GM23338 (cell line): ENCODE measurements around the gene ARL10. TPM values are rescaled to one million over a fixed set of nuclear protein-coding genes. Genes with fewer than 3 reads are reported as not detected.

Source experiments
- ATAC-seq: fragments of 200-7000 bp; cut with Tn5 transposase; 3 replicates; pipeline ENCODE4 v1.9.1; 2020
- DNase-seq: peaks from one replicate; pipeline ENCODE4 v3.0.0-alpha.2; 2015; ENCODE audit warnings: low spot score
- H2AFZ ChIP-seq: fragments of 200-600 bp; sonication (generic); 2 replicates; pipeline ENCODE4 v1.8.0; 2016; ENCODE audit warnings: antibody characterized with exemption, mild to moderate bottlenecking, moderate library complexity
- H3F3A ChIP-seq: fragments of 200-600 bp; sonication (generic); replicated peaks from 2 replicates; pipeline ENCODE4 v1.8.0; 2017; ENCODE audit warnings: antibody characterized with exemption, mixed run types, low read depth
- H3K27ac ChIP-seq: fragments of 200-600 bp; sonication (generic); 2 replicates; pipeline ENCODE4 v1.6.1; 2016; ENCODE audit warnings: low read depth
- H3K27me3 ChIP-seq: fragments of 200-600 bp; sonication (generic); 2 replicates; pipeline ENCODE4 v1.8.0; 2016; ENCODE audit warnings: mild to moderate bottlenecking, mixed run types, moderate library complexity; ENCODE audit not compliant: insufficient read depth
- H3K36me3 ChIP-seq: fragments of 200-600 bp; sonication (generic); 2 replicates; pipeline ENCODE4 v1.8.0; 2016; ENCODE audit warnings: mild to moderate bottlenecking; ENCODE audit not compliant: insufficient read depth
- H3K4me1 ChIP-seq: fragments of 200-600 bp; sonication (generic); 2 replicates; pipeline ENCODE4 v1.8.0; 2016; ENCODE audit warnings: mild to moderate bottlenecking, moderate library complexity; ENCODE audit not compliant: insufficient read depth
- H3K4me2 ChIP-seq: fragments of 200-600 bp; sonication (generic); 2 replicates; pipeline ENCODE4 v1.7.1; 2017; ENCODE audit warnings: mixed run types
- H3K4me3 ChIP-seq: fragments of 200-600 bp; sonication (generic); 2 replicates; pipeline ENCODE4 v1.6.1; 2016; ENCODE audit warnings: mixed run types
- H3K79me2 ChIP-seq: fragments of 200-600 bp; sonication (generic); replicated peaks from 2 replicates; pipeline ENCODE4 v1.8.0; 2017; ENCODE audit warnings: mild to moderate bottlenecking; ENCODE audit not compliant: insufficient read depth
- H3K9me2 ChIP-seq: fragments of 200-600 bp; sonication (generic); 2 replicates; pipeline ENCODE4 v1.8.0; 2017; ENCODE audit not compliant: insufficient read depth
- H4K20me1 ChIP-seq: fragments of 200-600 bp; sonication (generic); replicated peaks from 2 replicates; pipeline ENCODE4 v1.8.0; 2017; ENCODE audit warnings: mild to moderate bottlenecking; ENCODE audit not compliant: insufficient read depth
- H3K27ac Mint-ChIP-seq: 2 replicates; pipeline ENCODE4 v1.8.0; 2020; ENCODE audit warnings: inconsistent platforms, mild to moderate bottlenecking, moderate library complexity, mixed read lengths
- H3K27me3 Mint-ChIP-seq: 3 replicates; pipeline ENCODE4 v1.8.0; 2022; ENCODE audit warnings: low read depth, mild to moderate bottlenecking, moderate library complexity, mixed read lengths, inconsistent platforms; ENCODE audit not compliant: insufficient read depth, poor library complexity
- H3K36me3 Mint-ChIP-seq: 3 replicates; pipeline ENCODE4 v1.8.0; 2021; ENCODE audit warnings: low read depth, mild to moderate bottlenecking, inconsistent platforms, moderate library complexity, mixed read lengths
- H3K4me1 Mint-ChIP-seq: 3 replicates; pipeline ENCODE4 v1.8.0; 2020; ENCODE audit warnings: mild to moderate bottlenecking, inconsistent platforms, mixed read lengths
- H3K4me3 Mint-ChIP-seq: 3 replicates; pipeline ENCODE4 v1.8.0; 2021; ENCODE audit warnings: moderate library complexity, mild to moderate bottlenecking, inconsistent platforms, mixed read lengths
- H3K9me3 Mint-ChIP-seq: 3 replicates; pipeline ENCODE4 v1.8.0; 2020; ENCODE audit warnings: moderate library complexity, mild to moderate bottlenecking, inconsistent platforms, mixed read lengths
- CREB1 ChIP-seq: fragments of 250-450 bp; sonication (Bioruptor Pico); IDR thresholded peaks from 2 replicates; pipeline ENCODE4 v1.5.0; 2020; ENCODE audit warnings: low read depth, mild to moderate bottlenecking, moderate library complexity
- EZH2 ChIP-seq: fragments of 200-600 bp; sonication (generic); IDR thresholded peaks from one replicate; pipeline ENCODE4 v1.8.0; 2017; ENCODE audit warnings: antibody characterized with exemption, mild to moderate bottlenecking, low read depth; ENCODE audit not compliant: unreplicated experiment
- JUNB ChIP-seq: IDR thresholded peaks from one replicate; pipeline ENCODE4 v1.6.1; 2016; ENCODE audit warnings: antibody characterized with exemption; ENCODE audit not compliant: unreplicated experiment
- NANOG ChIP-seq: IDR thresholded peaks from 2 replicates; pipeline ENCODE4 v1.6.1; 2016; ENCODE audit warnings: antibody characterized with exemption, borderline replicate concordance
- POLR2AphosphoS5 ChIP-seq: IDR thresholded peaks from 2 replicates; pipeline ENCODE4 v1.6.1; 2016; ENCODE audit warnings: antibody characterized with exemption, low read depth
- STAT1 ChIP-seq: IDR thresholded peaks from one replicate; pipeline ENCODE4 v1.6.1; 2016; ENCODE audit warnings: antibody characterized with exemption; ENCODE audit not compliant: unreplicated experiment
- ZNF114 ChIP-seq: fragments of 250-450 bp; sonication (Bioruptor Pico); IDR thresholded peaks from 2 replicates; pipeline ENCODE4 v1.5.0; 2020; ENCODE audit warnings: mild to moderate bottlenecking, moderate library complexity
- ZNF331 ChIP-seq: fragments of 250-450 bp; sonication (Bioruptor Pico); IDR thresholded peaks from 2 replicates; pipeline ENCODE4 v1.5.0; 2020; ENCODE audit warnings: low read depth, mild to moderate bottlenecking, moderate library complexity
- polyA plus RNA-seq: library from polyadenylated mRNA; unstranded; fragments of >200 nt; fragmentation: Nextera tagmentation; extraction: Ambion mirVana; gene quantifications from 2 replicates; pipeline ENCODE4 v1.2.1, GENCODE V29; 2016
- total RNA-seq: library from RNA; depleted of rRNA; stranded (reverse); fragments of >200 nt; shearing (Covaris generic); gene quantifications from 2 replicates; pipeline ENCODE4 v1.2.3, GENCODE V29; 2014
- TF ChIP-seq, protein P1 (sequence below): IDR thresholded peaks from one replicate; pipeline ENCODE4 v1.6.1; 2018; ENCODE audit warnings: antibody characterized with exemption; ENCODE audit not compliant: unreplicated experiment
- TF ChIP-seq, protein P2 (sequence below): IDR thresholded peaks from 2 replicates; pipeline ENCODE4 v1.6.1; 2016; ENCODE audit warnings: antibody characterized with exemption
- TF ChIP-seq, protein P3 (sequence below): fragments of 250-450 bp; sonication (Bioruptor Pico); IDR thresholded peaks from 2 replicates; pipeline ENCODE4 v1.5.0; 2020; ENCODE audit warnings: mild to moderate bottlenecking, moderate library complexity

ARL10 gene
- total and polyA plus RNA-seq, 2 experiments from 2014 or later = 2.5 to 7.9 TPM

DNA sequence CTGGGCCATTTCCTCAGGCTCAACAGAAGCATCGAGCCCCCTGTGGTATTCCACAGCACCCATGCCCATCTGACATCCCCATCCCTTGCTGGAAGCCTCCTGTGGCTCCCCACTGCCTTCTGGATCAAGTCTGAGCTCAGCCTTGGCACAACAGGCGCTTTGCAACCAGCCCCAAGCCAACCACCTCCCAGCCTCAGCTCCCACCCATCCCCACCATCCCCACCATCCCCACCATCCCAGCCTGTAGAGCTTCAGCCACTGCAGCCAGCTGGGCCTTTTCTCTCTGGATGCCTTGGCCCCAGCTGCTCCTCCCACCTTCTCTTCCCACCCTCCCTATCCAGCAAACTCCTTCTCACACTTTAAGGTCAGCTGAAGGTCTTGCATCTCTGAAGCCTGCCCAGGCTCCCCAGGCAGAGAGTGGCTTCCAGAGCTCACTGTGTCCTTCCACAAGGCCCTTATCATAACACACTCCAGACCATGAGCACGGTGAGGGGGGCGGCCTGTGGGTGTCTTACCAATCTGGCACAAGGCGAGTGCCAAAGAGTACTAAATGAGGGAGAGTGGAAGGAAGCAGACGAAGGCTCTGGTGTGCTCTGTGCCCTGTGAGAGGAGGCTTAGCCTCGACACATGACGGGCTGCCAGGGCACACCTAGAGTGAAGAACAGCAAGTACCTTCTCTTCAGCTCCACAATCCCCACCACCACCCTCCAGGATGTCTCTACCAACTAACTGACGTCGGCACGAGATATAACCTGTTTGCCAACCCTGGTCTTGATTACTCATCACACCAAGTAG, 29.8 kb downstream of the ARL10 start:
- peaks cover 4% of the 10 kb centered on the region; the same call in 1 of the 3 replicates for H3K4me1 Mint-ChIP-seq
- Histone ChIP-seq H3K9me2 (no peaks in the 10 kb centered on the region), H4K20me1 (no peaks in the 10 kb centered on the region), H3K79me2 (no peaks in the 10 kb centered on the region), H3K27ac (no peak overlapping the region), H3F3A (no peaks in the 10 kb centered on the region), H3K36me3 (no peaks in the 10 kb centered on the region), H3K4me2 (no peak overlapping the region), H3K4me1 (no peaks in the 10 kb centered on the region), H3K27me3 (no peaks in the 10 kb centered on the region), H3K4me3 (no peak overlapping the region), H2AFZ (no peak overlapping the region)
- H3K4me3 Mint-ChIP-seq = no peak overlapping the region
- no peaks in the 10 kb centered on the region for H3K9me3 Mint-ChIP-seq
- ATAC-seq = no peak
- peaks cover 9% of the 10 kb centered on the region for H3K27me3 Mint-ChIP-seq
- TF ChIP-seq STAT1 (no peak), EZH2 (no peak), ZNF331 (CRISPR knock-in tag) (no peak), POLR2AphosphoS5 (no peak), JUNB (no peak), NANOG (no peak), ZNF114 (CRISPR knock-in tag) (no peak), CREB1 (CRISPR knock-in tag) (no peak)
- TF ChIP-seq, protein P1, sequence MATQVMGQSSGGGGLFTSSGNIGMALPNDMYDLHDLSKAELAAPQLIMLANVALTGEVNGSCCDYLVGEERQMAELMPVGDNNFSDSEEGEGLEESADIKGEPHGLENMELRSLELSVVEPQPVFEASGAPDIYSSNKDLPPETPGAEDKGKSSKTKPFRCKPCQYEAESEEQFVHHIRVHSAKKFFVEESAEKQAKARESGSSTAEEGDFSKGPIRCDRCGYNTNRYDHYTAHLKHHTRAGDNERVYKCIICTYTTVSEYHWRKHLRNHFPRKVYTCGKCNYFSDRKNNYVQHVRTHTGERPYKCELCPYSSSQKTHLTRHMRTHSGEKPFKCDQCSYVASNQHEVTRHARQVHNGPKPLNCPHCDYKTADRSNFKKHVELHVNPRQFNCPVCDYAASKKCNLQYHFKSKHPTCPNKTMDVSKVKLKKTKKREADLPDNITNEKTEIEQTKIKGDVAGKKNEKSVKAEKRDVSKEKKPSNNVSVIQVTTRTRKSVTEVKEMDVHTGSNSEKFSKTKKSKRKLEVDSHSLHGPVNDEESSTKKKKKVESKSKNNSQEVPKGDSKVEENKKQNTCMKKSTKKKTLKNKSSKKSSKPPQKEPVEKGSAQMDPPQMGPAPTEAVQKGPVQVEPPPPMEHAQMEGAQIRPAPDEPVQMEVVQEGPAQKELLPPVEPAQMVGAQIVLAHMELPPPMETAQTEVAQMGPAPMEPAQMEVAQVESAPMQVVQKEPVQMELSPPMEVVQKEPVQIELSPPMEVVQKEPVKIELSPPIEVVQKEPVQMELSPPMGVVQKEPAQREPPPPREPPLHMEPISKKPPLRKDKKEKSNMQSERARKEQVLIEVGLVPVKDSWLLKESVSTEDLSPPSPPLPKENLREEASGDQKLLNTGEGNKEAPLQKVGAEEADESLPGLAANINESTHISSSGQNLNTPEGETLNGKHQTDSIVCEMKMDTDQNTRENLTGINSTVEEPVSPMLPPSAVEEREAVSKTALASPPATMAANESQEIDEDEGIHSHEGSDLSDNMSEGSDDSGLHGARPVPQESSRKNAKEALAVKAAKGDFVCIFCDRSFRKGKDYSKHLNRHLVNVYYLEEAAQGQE = no peak
- TF ChIP-seq, protein P2, sequence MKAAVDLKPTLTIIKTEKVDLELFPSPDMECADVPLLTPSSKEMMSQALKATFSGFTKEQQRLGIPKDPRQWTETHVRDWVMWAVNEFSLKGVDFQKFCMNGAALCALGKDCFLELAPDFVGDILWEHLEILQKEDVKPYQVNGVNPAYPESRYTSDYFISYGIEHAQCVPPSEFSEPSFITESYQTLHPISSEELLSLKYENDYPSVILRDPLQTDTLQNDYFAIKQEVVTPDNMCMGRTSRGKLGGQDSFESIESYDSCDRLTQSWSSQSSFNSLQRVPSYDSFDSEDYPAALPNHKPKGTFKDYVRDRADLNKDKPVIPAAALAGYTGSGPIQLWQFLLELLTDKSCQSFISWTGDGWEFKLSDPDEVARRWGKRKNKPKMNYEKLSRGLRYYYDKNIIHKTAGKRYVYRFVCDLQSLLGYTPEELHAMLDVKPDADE = no peak
- H3K36me3 Mint-ChIP-seq = peaks cover 10% of the 10 kb centered on the region; the same call in 2 of the 3 replicates
- 0 out of 2 replicates have a peak overlapping the region, but pooled peaks have one; percentile 38 for H3K27ac Mint-ChIP-seq
- no peak for DNase-seq

DNA sequence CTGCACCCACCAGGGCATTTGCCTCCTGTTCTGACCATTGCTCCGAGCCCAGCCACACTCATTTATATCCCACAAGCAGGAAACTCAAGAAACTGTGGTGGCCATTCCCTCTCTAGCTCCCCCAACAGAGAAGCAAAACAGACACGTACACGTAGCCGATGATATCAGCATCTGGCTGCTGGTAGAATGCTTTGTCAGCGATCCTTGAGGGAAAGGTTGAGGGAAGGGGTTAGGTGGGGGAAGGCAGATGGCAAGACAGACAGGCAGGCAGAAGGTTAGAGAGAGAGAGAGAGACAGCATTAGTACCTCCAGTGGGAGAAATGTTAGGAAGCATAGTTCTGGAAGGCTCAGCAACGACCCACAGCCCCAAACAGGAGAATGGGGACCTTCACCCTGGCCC, 31.0 kb downstream of the ARL10 start:
- Histone ChIP-seq H3K4me1 (no peaks in the 10 kb centered on the region), H3F3A (no peaks in the 10 kb centered on the region), H4K20me1 (no peaks in the 10 kb centered on the region), H3K79me2 (no peaks in the 10 kb centered on the region), H3K27me3 (no peaks in the 10 kb centered on the region), H3K4me3 (no peak overlapping the region), H3K4me2 (no peak overlapping the region), H3K27ac (no peak overlapping the region), H3K9me2 (no peaks in the 10 kb centered on the region), H2AFZ (no peak overlapping the region), H3K36me3 (no peaks in the 10 kb centered on the region)
- H3K4me1 Mint-ChIP-seq = peaks cover 4% of the 10 kb centered on the region; the same call in 1 of the 3 replicates
- peaks cover 6% of the 10 kb centered on the region; the same call in 2 of the 3 replicates for H3K36me3 Mint-ChIP-seq
- H3K27me3 Mint-ChIP-seq = peaks cover 7% of the 10 kb centered on the region
- H3K9me3 Mint-ChIP-seq = no peaks in the 10 kb centered on the region
- H3K27ac Mint-ChIP-seq = peak overlapping the region; percentile 62; the same call in 1 of the 2 replicates
- no peak overlapping the region for H3K4me3 Mint-ChIP-seq
- no peak for DNase-seq
- ATAC-seq = no peak
- TF ChIP-seq, protein P3, sequence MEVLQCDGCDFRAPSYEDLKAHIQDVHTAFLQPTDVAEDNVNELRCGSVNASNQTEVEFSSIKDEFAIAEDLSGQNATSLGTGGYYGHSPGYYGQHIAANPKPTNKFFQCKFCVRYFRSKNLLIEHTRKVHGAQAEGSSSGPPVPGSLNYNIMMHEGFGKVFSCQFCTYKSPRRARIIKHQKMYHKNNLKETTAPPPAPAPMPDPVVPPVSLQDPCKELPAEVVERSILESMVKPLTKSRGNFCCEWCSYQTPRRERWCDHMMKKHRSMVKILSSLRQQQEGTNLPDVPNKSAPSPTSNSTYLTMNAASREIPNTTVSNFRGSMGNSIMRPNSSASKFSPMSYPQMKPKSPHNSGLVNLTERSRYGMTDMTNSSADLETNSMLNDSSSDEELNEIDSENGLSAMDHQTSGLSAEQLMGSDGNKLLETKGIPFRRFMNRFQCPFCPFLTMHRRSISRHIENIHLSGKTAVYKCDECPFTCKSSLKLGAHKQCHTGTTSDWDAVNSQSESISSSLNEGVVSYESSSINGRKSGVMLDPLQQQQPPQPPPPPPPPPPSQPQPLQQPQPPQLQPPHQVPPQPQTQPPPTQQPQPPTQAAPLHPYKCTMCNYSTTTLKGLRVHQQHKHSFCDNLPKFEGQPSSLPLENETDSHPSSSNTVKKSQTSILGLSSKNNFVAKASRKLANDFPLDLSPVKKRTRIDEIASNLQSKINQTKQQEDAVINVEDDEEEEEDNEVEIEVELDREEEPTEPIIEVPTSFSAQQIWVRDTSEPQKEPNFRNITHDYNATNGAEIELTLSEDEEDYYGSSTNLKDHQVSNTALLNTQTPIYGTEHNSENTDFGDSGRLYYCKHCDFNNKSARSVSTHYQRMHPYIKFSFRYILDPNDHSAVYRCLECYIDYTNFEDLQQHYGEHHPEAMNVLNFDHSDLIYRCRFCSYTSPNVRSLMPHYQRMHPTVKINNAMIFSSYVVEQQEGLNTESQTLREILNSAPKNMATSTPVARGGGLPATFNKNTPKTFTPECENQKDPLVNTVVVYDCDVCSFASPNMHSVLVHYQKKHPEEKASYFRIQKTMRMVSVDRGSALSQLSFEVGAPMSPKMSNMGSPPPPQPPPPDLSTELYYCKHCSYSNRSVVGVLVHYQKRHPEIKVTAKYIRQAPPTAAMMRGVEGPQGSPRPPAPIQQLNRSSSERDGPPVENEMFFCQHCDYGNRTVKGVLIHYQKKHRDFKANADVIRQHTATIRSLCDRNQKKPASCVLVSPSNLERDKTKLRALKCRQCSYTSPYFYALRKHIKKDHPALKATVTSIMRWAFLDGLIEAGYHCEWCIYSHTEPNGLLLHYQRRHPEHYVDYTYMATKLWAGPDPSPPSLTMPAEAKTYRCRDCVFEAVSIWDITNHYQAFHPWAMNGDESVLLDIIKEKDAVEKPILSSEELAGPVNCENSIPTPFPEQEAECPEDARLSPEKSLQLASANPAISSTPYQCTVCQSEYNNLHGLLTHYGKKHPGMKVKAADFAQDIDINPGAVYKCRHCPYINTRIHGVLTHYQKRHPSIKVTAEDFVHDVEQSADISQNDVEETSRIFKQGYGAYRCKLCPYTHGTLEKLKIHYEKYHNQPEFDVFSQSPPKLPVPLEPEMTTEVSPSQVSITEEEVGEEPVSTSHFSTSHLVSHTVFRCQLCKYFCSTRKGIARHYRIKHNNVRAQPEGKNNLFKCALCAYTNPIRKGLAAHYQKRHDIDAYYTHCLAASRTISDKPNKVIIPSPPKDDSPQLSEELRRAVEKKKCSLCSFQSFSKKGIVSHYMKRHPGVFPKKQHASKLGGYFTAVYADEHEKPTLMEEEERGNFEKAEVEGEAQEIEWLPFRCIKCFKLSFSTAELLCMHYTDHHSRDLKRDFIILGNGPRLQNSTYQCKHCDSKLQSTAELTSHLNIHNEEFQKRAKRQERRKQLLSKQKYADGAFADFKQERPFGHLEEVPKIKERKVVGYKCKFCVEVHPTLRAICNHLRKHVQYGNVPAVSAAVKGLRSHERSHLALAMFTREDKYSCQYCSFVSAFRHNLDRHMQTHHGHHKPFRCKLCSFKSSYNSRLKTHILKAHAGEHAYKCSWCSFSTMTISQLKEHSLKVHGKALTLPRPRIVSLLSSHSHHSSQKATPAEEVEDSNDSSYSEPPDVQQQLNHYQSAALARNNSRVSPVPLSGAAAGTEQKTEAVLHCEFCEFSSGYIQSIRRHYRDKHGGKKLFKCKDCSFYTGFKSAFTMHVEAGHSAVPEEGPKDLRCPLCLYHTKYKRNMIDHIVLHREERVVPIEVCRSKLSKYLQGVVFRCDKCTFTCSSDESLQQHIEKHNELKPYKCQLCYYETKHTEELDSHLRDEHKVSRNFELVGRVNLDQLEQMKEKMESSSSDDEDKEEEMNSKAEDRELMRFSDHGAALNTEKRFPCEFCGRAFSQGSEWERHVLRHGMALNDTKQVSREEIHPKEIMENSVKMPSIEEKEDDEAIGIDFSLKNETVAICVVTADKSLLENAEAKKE (CRISPR knock-in tag) = no peak
- no peak for TF ChIP-seq POLR2AphosphoS5
